H9 (cell line): ENCODE measurements around the gene SRGAP3. TPM values are rescaled to one million over a fixed set of nuclear protein-coding genes. Genes with fewer than 3 reads are reported as not detected.

Source experiments
- DNase-seq: peaks from one replicate; pipeline ENCODE4 v3.0.0-alpha.2; 2017
- H2AFZ ChIP-seq: one replicate; pipeline ENCODE4 v1.6.1; 2013; ENCODE audit warnings: mild to moderate bottlenecking, low read length, control low read depth, moderate library complexity
- H2AK5ac ChIP-seq: 2 replicates; pipeline ENCODE4 v1.6.1; 2013; ENCODE audit warnings: low read length, control low read depth, mixed read lengths; ENCODE audit not compliant: insufficient read length
- H2BK120ac ChIP-seq: one replicate; pipeline ENCODE4 v1.6.1; 2013; ENCODE audit warnings: low read depth, mild to moderate bottlenecking, low read length, control low read depth, inconsistent platforms; ENCODE audit not compliant: poor library complexity, severe bottlenecking
- H2BK12ac ChIP-seq: 2 replicates; pipeline ENCODE4 v1.6.1; 2013; ENCODE audit warnings: low read length, control low read depth, mixed read lengths, low read depth; ENCODE audit not compliant: insufficient read length
- H2BK15ac ChIP-seq: 2 replicates; pipeline ENCODE4 v1.6.1; 2013; ENCODE audit warnings: low read depth, low read length, control low read depth
- H2BK20ac ChIP-seq: one replicate; pipeline ENCODE4 v1.6.1; 2013; ENCODE audit warnings: low read depth, mild to moderate bottlenecking, low read length, control low read depth, inconsistent platforms; ENCODE audit not compliant: poor library complexity, severe bottlenecking
- H2BK5ac ChIP-seq: 2 replicates; pipeline ENCODE4 v1.6.1; 2013; ENCODE audit warnings: low read length, control low read depth, mixed read lengths; ENCODE audit not compliant: insufficient read length
- H3K14ac ChIP-seq: 2 replicates; pipeline ENCODE4 v1.6.1; 2013; ENCODE audit warnings: low read length, control low read depth; ENCODE audit not compliant: insufficient read depth
- H3K18ac ChIP-seq: 2 replicates; pipeline ENCODE4 v1.6.1; 2013; ENCODE audit warnings: low read depth, mild to moderate bottlenecking, mixed read lengths, low read length, control low read depth; ENCODE audit not compliant: insufficient read length
- H3K23ac ChIP-seq: 2 replicates; pipeline ENCODE4 v1.6.1; 2013; ENCODE audit warnings: low read length, control low read depth, mixed read lengths, low read depth; ENCODE audit not compliant: insufficient read length
- H3K23me2 ChIP-seq: 2 replicates; pipeline ENCODE4 v1.6.1; 2013; ENCODE audit warnings: low read depth, mild to moderate bottlenecking, mixed read lengths, low read length, control low read depth; ENCODE audit not compliant: insufficient read length, poor library complexity, severe bottlenecking
- H3K27ac ChIP-seq: 2 replicates; pipeline ENCODE4 v1.5.1; 2013; ENCODE audit warnings: low read length, control low read depth, mixed read lengths, low read depth; ENCODE audit not compliant: insufficient read length
- H3K27me3 ChIP-seq: 2 replicates; pipeline ENCODE4 v1.6.1; 2013; ENCODE audit warnings: low read length, control low read depth, inconsistent platforms; ENCODE audit not compliant: insufficient read depth
- H3K4ac ChIP-seq: 2 replicates; pipeline ENCODE4 v1.6.1; 2013; ENCODE audit warnings: low read depth, mild to moderate bottlenecking, control low read depth, inconsistent platforms, low read length, moderate library complexity
- H3K4me1 ChIP-seq: 2 replicates; pipeline ENCODE4 v1.6.1; 2013; ENCODE audit warnings: low read length, control low read depth, inconsistent platforms; ENCODE audit not compliant: insufficient read depth
- H3K4me2 ChIP-seq: 2 replicates; pipeline ENCODE4 v1.6.1; 2013; ENCODE audit warnings: low read length, control low read depth, mixed read lengths; ENCODE audit not compliant: insufficient read length, insufficient read depth
- H3K56ac ChIP-seq: 2 replicates; pipeline ENCODE4 v1.6.1; 2013; ENCODE audit warnings: low read depth, mild to moderate bottlenecking, mixed read lengths, low read length, control low read depth; ENCODE audit not compliant: insufficient read length
- H3K79me1 ChIP-seq: 2 replicates; pipeline ENCODE4 v1.6.1; 2013; ENCODE audit warnings: low read depth, mild to moderate bottlenecking, moderate library complexity, low read length, control low read depth, inconsistent platforms; ENCODE audit not compliant: insufficient read depth, poor library complexity, severe bottlenecking
- H3K79me2 ChIP-seq: 2 replicates; pipeline ENCODE4 v1.6.1; 2013; ENCODE audit warnings: low read length, control low read depth, inconsistent platforms; ENCODE audit not compliant: insufficient read depth
- H3K9ac ChIP-seq: 2 replicates; pipeline ENCODE4 v1.6.1; 2013; ENCODE audit warnings: low read length, control low read depth, mixed read lengths; ENCODE audit not compliant: insufficient read length; ENCODE audit errors: extremely low read depth
- H3K9me3 ChIP-seq: one replicate; pipeline ENCODE4 v1.6.1; 2013; ENCODE audit warnings: low read depth, low read length, inconsistent platforms; ENCODE audit not compliant: control insufficient read depth
- H3T11ph ChIP-seq: one replicate; pipeline ENCODE4 v1.6.1; 2013; ENCODE audit warnings: mild to moderate bottlenecking, low read length, control low read depth, inconsistent platforms
- H4K20me1 ChIP-seq: one replicate; pipeline ENCODE4 v1.6.1; 2013; ENCODE audit not compliant: control insufficient read depth, insufficient read length, insufficient read depth
- H4K5ac ChIP-seq: 2 replicates; pipeline ENCODE4 v1.6.1; 2013; ENCODE audit warnings: low read depth, mild to moderate bottlenecking, mixed read lengths, low read length, control low read depth; ENCODE audit not compliant: insufficient read length
- H4K8ac ChIP-seq: replicated peaks from 2 replicates; pipeline ENCODE4 v1.6.1; 2013; ENCODE audit warnings: low read length, control low read depth, mixed read lengths, low read depth; ENCODE audit not compliant: insufficient read length
- H4K91ac ChIP-seq: 2 replicates; pipeline ENCODE4 v1.6.1; 2013; ENCODE audit warnings: low read depth, mild to moderate bottlenecking, moderate library complexity, mixed read lengths, low read length, control low read depth; ENCODE audit not compliant: insufficient read length
- H3K27ac Mint-ChIP-seq, 3 experiments: 2 replicates in 2 of 3; 3 replicates in 1 of 3; pipeline ENCODE4 v1.8.0; 2020 to 2021; ENCODE audit warnings: mixed read lengths in 3 of 3, mild to moderate bottlenecking in 1 of 3, moderate library complexity in 1 of 3
- H3K27me3 Mint-ChIP-seq: 2 replicates; pipeline ENCODE4 v1.8.0; 2021; ENCODE audit warnings: low read depth, mild to moderate bottlenecking, moderate library complexity, mixed read lengths
- H3K36me3 Mint-ChIP-seq, 3 experiments: 2 replicates in 2 of 3; 3 replicates in 1 of 3; pipeline ENCODE4 v1.8.0; 2020 to 2021; ENCODE audit warnings: low read depth in 3 of 3, mixed read lengths in 3 of 3; ENCODE audit not compliant: insufficient read depth in 1 of 3
- H3K4me1 Mint-ChIP-seq, 2 experiments: 2 replicates each; pipeline ENCODE4 v1.8.0; 2020; ENCODE audit warnings: mixed read lengths in 2 of 2
- H3K4me3 Mint-ChIP-seq, 2 experiments: 2 replicates in 1 of 2; 3 replicates in 1 of 2; pipeline ENCODE4 v1.8.0; 2020 to 2021; ENCODE audit warnings: mild to moderate bottlenecking in 2 of 2, mixed read lengths in 2 of 2, moderate library complexity in 1 of 2
- H3K9me3 Mint-ChIP-seq, 2 experiments: 2 replicates in 1 of 2; 3 replicates in 1 of 2; pipeline ENCODE4 v1.8.0; 2020; ENCODE audit warnings: mild to moderate bottlenecking in 2 of 2, mixed read lengths in 2 of 2, moderate library complexity in 1 of 2
- WGBS: extraction: QIAGEN DNeasy Blood & Tissue Kit; methylation state at CpG from one replicate; pipeline ENCODE4 v1.1.7; 2013; ENCODE audit warnings: missing lambda C conversion rate, low lambda C conversion rate, mixed read lengths; ENCODE audit not compliant: insufficient read length; ENCODE audit errors: extremely low coverage; 5-methylcytosine and 5-hydroxymethylcytosine counted together
- total RNA-seq: library from RNA; stranded (reverse); gene quantifications from 2 replicates; pipeline ENCODE4 v1.2.1, GENCODE V29; 2021
- TF ChIP-seq, protein P1 (sequence below): fragments of 200-600 bp; sonication (generic); conservative IDR thresholded peaks from 3 replicates; pipeline ENCODE4 v1.8.0; 2021; ENCODE audit warnings: antibody characterized with exemption, mild to moderate bottlenecking

The SRGAP3 gene
- total RNA-seq, 1 experiment from 2014 or later = 3.4 TPM

DNA sequence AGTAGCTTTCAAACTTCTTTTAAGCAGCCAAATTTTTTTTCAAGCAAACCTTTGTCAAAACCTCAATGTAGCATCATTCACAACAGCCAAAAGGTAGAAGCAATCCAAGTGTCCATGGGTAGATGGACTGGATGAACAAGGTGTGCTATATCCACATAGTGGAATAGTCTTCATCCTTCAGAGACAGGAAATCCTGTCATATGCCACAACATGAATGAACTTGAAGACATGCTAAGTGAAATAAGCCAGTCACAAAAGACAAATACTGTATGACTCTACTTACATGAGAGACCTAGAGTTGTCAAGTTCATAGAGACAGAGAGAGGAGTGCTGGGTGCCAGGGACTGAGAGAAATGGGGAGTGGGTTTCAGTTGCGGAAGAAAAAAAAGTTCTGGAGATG lies 87.6 kb downstream of the SRGAP3 start:
- Histone ChIP-seq H2BK15ac (no peak overlapping the region), H3T11ph (no peak overlapping the region), H2BK12ac (no peak overlapping the region), H3K4ac (no peak overlapping the region), H2AFZ (no peak overlapping the region), H4K20me1 (no peaks in the 10 kb centered on the region), H3K4me1 (no peaks in the 10 kb centered on the region), H3K18ac (no peak overlapping the region), H2AK5ac (no peak overlapping the region), H2BK20ac (no peak overlapping the region), H4K91ac (no peak overlapping the region), H4K5ac (no peak overlapping the region), H3K23me2 (no peaks in the 10 kb centered on the region), H3K9me3 (no peaks in the 10 kb centered on the region), H2BK120ac (no peak overlapping the region), H3K79me1 (no peaks in the 10 kb centered on the region), H2BK5ac (no peak overlapping the region), H3K4me2 (no peak overlapping the region), H3K27ac (no peak overlapping the region), H3K9ac (no peak overlapping the region), H3K56ac (no peak overlapping the region), H3K79me2 (no peaks in the 10 kb centered on the region), H3K23ac (no peak overlapping the region), H3K14ac (no peak overlapping the region), H4K8ac (no peak overlapping the region), H3K27me3 (no peaks in the 10 kb centered on the region)
- no peak for DNase-seq
- TF ChIP-seq, protein P1, sequence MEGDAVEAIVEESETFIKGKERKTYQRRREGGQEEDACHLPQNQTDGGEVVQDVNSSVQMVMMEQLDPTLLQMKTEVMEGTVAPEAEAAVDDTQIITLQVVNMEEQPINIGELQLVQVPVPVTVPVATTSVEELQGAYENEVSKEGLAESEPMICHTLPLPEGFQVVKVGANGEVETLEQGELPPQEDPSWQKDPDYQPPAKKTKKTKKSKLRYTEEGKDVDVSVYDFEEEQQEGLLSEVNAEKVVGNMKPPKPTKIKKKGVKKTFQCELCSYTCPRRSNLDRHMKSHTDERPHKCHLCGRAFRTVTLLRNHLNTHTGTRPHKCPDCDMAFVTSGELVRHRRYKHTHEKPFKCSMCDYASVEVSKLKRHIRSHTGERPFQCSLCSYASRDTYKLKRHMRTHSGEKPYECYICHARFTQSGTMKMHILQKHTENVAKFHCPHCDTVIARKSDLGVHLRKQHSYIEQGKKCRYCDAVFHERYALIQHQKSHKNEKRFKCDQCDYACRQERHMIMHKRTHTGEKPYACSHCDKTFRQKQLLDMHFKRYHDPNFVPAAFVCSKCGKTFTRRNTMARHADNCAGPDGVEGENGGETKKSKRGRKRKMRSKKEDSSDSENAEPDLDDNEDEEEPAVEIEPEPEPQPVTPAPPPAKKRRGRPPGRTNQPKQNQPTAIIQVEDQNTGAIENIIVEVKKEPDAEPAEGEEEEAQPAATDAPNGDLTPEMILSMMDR = no peak
- WGBS = no CpG with 5 or more reads among the region's 1 CpG
- no peaks in the 10 kb centered on the region for H3K9me3 Mint-ChIP-seq
- H3K36me3 Mint-ChIP-seq = no peaks in the 10 kb centered on the region
- no peak overlapping the region for H3K4me3 Mint-ChIP-seq
- H3K4me1 Mint-ChIP-seq = peaks cover 7 to 18% of the 10 kb centered on the region in 2 experiments
- H3K27me3 Mint-ChIP-seq = peaks cover 1% of the 10 kb centered on the region
- H3K27ac Mint-ChIP-seq = no peak overlapping the region
